ENCODE measurements around the gene PPM1L.

- TF ChIP-seq EP300 (IDR thresholded peaks at IDR 0.05) = no peak
- no peak for TF ChIP-seq CTCF (IDR thresholded peaks at IDR 0.05)
- no peak for TF ChIP-seq POLR2A (IDR thresholded peaks at IDR 0.05)
These were observed 96.8 kb downstream of the PPM1L start for GRCh38 chr3:160852856-160853255.

Data from ovary (tissue), 3 donors.